AG04449 (cell line): ENCODE measurements around the gene ANKRD22.

ENCODE experiments used
- CTCF ChIA-PET: fragments of 350-600 bp; formaldehyde crosslinking; extraction: SDS; loops from one replicate; lab custom pipeline; 2021; ENCODE audit warnings: antibody characterized with exemption; lab: Yijun Ruan, JAX
- POLR2A ChIA-PET: fragments of 400-600, 350-600 bp; formaldehyde crosslinking; extraction: SDS; loops from one replicate; lab custom pipeline; 2020; ENCODE audit warnings: antibody characterized with exemption, inconsistent platforms; lab: Yijun Ruan, JAX
- DNase-seq: peaks from one replicate; pipeline ENCODE4 v3.0.0-alpha.2; 2010; ENCODE audit warnings: low read depth, low spot score
- H3K4me3 ChIP-seq: 2 replicates; pipeline ENCODE4 v1.5.1; 2011; ENCODE audit warnings: low read depth, mild to moderate bottlenecking, control low read depth, low read length
- CTCF ChIP-seq: IDR thresholded peaks from one replicate; pipeline ENCODE4 v1.5.1; 2011; ENCODE audit warnings: mild to moderate bottlenecking, moderate library complexity, low read length, control low read depth, inconsistent platforms; ENCODE audit not compliant: insufficient read depth; ENCODE audit errors: missing control alignments

Gene ANKRD22

GRCh38 chr10:88835910-88836221 lies 15.8 kb downstream of the ANKRD22 start:
- no peak overlapping the region for H3K4me3 ChIP-seq
- DNase-seq = no peak
- ChIA-PET CTCF (interaction anchor here (0.6 to 27.7 kb wide), 68 partner anchors 10 to 382 kb away, joined by 3 to 1009 read pairs (median 6); partner anchors contain the start of genes ANKRD22, CH25H, FAS and RNLS), POLR2A (interaction anchor here (3.3 kb wide), 1 partner anchor 96 kb away, joined by 21 read pairs; no protein-coding TSS in a partner anchor)
- no peak for TF ChIP-seq CTCF

- POLR2A ChIA-PET = interaction anchor here (3.3 kb wide), 1 partner anchor 97 kb away, joined by 21 read pairs; no protein-coding TSS in a partner anchor
- no peak overlapping the region for H3K4me3 ChIP-seq
- CTCF ChIA-PET = interaction anchor here (0.6 to 27.7 kb wide), 75 partner anchors 10 to 389 kb away, joined by 3 to 1009 read pairs (median 6); partner anchors contain the start of genes ANKRD22, CH25H, FAS and RNLS
- no peak for DNase-seq
- peak; percentile 87 for TF ChIP-seq CTCF
Observed at GRCh38 chr10:88835096-88835909, 16.3 kb downstream of the ANKRD22 start.

GRCh38 chr10:88833723-88834122 lies 17.9 kb downstream of the ANKRD22 start:
- no peak for DNase-seq
- TF ChIP-seq CTCF = no peak
- POLR2A ChIA-PET = no interaction called here
- H3K4me3 ChIP-seq = no peak overlapping the region
- CTCF ChIA-PET = interaction anchor here (0.9 to 27.7 kb wide), 15 partner anchors 9 to 391 kb away, joined by 3 to 1009 read pairs (median 31); no protein-coding TSS in a partner anchor

GRCh38 chr10:88833156-88833555 lies 18.5 kb downstream of the ANKRD22 start:
- ChIA-PET CTCF (interaction anchor here (0.9 to 27.7 kb wide), 8 partner anchors 9 to 268 kb away, joined by 3 to 1009 read pairs (median 76); no protein-coding TSS in a partner anchor), POLR2A (no interaction called here)
- TF ChIP-seq CTCF = no peak
- no peak for DNase-seq
- no peak overlapping the region for H3K4me3 ChIP-seq

GRCh38 chr10:88832376-88832775 lies 19.3 kb downstream of the ANKRD22 start:
- ChIA-PET POLR2A (no interaction called here), CTCF (interaction anchor here (0.9 to 27.7 kb wide), 7 partner anchors 8 to 267 kb away, joined by 3 to 1009 read pairs (median 5); no protein-coding TSS in a partner anchor)
- no peak for TF ChIP-seq CTCF
- H3K4me3 ChIP-seq = no peak overlapping the region
- no peak for DNase-seq

- no peak overlapping the region for H3K4me3 ChIP-seq
- TF ChIP-seq CTCF = no peak
- POLR2A ChIA-PET = no interaction called here
- no peak for DNase-seq
- CTCF ChIA-PET = interaction anchor here (1.2 to 27.7 kb wide), 7 partner anchors 7 to 267 kb away, joined by 3 to 1009 read pairs (median 8); partner anchors contain the start of gene RNLS
Observed at GRCh38 chr10:88831709-88832108, 19.9 kb downstream of the ANKRD22 start.
